Stimulated activated CD4-positive, alpha-beta T cell treated with anti-CD3 and anti-CD28 coated beads, Interleukin-15, amount 100 ng/mL, for 24 hours (primary cell): ENCODE measurements around the gene SLC30A9.
A peak's percentile ranks its signal among the peaks of the same experiment; 100 is the strongest.

Source experiments
- DNase-seq: peaks from one replicate; pipeline ENCODE4 v3.0.0-alpha.2; 2020

SLC30A9 gene

GRCh38 chr4:41990365-41991111 is at the start of gene SLC30A9:
SLC30A9 (plus strand) TSS chr4:41990530; CDS start chr4:41990652, 122 bp downstream.
- DNase-seq = peak; percentile 94

- no peak for DNase-seq
These were observed 49.5 kb upstream of the SLC30A9 start for GRCh38 chr4:41940834-41941233.

GRCh38 chr4:41943506-41943905 is 46.8 kb upstream of the SLC30A9 start:
- no peak for DNase-seq

GRCh38 chr4:41944089-41944488 is 46.2 kb upstream of the SLC30A9 start:
- no peak for DNase-seq

- DNase-seq = no peak
These were observed 40.8 kb upstream of the SLC30A9 start for GRCh38 chr4:41949531-41949930.

DNA sequence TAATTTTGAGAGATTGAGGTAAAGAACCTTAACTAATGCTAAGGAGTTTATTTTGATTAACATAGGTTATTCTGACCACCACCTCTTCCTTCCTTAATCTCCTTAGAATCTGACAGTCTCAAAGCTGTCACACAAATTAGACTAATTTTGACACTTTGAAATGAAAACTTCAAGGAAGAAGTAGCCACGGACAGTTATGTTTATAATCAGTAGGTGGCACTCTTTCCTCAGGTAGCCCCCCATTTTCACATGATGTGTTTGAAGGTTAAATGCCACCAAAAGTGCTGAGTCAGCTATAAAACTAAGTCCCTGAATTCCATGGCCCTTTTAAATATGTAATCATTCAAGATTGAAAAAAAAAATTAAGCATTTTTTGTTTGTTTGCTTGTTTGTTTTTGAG is 32.7 kb upstream of the SLC30A9 start:
- DNase-seq = no peak

GRCh38 chr4:41963105-41963504 is 27.2 kb upstream of the SLC30A9 start:
- DNase-seq = no peak

GRCh38 chr4:41964401-41964800 is 25.9 kb upstream of the SLC30A9 start:
- DNase-seq = no peak

DNA sequence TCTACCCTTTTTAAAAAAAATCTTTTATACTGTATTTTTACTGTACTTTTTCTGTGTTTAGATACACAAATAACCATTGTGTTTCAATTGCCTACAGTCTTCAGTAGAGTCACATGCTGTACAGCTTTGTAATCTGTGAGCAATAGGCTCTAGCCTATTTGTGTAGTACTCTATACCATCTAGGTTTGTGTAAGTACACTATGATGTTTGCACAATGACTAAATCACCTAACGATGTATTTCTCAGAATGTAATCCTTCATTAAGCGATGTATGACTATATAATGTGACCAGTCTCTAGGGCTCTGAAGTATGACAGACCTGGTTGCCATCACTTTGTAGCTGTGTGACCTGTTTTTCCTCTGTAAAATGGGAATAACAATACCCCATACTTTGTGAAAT is 22.9 kb upstream of the SLC30A9 start:
- no peak for DNase-seq

- DNase-seq = no peak
These were observed 20.7 kb upstream of the SLC30A9 start for GRCh38 chr4:41969671-41970070.

GRCh38 chr4:41975341-41975740 is 15.0 kb upstream of the SLC30A9 start:
- no peak for DNase-seq

DNA sequence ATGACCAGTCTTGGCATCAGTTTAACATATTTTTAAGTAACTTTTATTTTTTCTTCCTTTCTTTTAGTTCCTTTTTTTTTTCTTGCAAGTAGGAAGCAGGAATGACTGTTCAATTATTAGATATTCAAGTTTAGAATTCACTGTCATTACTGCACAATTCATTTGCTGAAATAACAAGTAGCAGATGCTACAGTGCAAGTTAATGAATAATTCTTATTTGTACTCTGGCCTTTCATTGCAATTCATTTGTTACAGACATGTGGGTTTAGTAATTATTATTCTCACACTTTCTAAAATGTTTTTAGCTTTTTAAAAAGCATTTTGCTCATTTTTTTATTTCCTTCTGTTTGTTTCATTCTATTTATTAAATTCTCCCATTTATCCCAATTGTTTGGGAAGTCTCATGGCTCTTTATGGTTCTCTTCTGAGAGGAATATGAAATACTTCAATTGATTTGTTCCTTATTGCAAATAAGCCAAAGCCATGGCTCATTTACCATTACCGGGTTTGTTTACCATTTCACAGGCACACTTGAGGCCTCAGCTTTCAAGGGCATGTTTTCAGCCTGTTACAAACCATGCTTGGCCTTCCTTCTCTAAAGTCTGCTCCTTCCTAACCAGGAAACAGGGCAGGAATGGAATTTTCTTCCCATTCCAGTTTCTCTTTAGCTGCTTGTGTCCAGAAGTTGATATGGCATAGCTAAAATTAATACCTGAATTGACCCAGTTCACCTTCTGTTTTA is 13.4 kb upstream of the SLC30A9 start:
- no peak for DNase-seq

DNA sequence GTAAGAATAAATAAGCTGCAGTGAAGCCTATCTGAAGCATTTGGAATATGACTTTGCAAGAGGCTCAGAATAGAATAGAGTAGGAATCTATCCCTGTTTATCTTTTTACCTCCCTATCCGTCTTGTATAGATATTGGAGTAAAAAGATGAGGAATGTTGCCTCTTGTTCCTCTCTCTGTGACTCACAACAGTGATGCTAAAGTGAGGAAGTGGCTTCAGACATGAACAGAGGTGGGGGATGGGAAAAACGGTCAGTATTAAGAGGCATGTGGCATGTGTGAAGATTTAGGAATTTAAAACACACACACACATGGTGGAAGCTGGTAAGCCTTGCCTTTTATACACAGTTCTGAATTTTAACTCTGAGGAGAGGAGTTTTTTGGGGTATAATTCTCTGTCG is 12.6 kb upstream of the SLC30A9 start:
- DNase-seq = no peak

- no peak for DNase-seq
These were observed 8.9 kb upstream of the SLC30A9 start, which contains the start of gene DCAF4L1 for GRCh38 chr4:41981456-41981855. DCAF4L1 (plus strand) TSS chr4:41981756; CDS start chr4:41981793, 37 bp downstream.

DNA sequence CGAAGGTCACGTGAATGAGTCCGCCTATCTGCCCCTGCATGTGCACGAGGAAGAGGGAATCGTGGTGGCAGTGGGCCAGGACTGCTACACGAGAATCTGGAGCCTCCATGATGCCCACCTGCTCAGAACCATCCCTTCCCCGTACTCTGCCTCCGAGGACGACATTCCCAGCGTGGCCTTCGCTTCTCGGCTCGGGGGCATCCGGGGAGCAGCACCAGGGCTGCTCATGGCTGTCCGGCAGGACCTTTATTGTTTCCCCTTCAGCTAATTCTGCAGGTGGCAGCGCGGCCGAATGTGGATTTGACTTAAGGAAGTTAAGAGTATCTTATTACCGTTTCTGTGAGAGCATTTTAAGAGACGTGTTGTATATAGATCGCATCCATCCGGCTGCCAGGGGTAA is 7.6 kb upstream of the SLC30A9 start:
- DNase-seq = no peak

GRCh38 chr4:41985151-41985550 is 5.2 kb upstream of the SLC30A9 start:
- DNase-seq = no peak

- no peak for DNase-seq
These were observed 351 bp upstream of the SLC30A9 start for GRCh38 chr4:41989994-41990364.

DNA sequence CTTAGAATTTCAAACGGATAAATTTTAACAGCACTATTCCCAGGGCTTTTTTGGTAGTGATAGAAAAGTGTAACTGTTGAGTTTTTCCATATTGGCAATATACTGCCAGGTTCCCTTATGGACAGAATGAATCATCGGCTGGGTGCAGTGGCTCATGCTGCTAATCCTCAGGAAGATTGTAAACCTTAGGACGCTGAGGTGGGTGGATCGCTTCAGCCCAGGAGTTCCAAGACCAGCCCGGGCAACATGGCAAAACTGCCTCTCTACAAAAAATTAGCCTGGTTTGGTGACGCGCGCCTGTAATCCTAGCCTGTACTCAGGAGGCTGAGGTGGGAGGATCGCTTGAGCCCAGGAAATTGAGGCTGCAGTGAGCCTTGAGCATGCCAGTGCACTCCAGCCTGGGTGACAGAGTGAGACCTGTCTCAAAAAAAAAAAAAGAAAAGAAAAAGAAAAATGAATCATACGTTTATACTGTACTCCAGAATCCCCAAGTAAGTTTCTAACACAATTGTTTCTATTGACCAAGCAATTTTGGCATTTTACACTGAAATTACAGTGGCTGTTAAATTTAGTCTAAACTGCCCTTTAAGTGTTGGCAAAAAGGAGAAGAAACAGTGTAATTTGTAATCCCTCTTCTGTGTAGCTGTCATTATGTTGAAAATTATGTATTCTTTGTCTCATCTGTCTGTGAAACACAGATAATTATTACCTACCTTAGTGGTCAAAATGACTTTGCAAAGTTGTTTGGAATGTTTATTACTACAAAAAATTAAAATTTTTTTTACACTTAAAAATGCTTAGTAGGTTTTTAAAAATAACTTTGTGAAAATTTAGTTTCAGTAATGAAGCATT is 1.8 kb downstream of the SLC30A9 start:
- no peak for DNase-seq

DNA sequence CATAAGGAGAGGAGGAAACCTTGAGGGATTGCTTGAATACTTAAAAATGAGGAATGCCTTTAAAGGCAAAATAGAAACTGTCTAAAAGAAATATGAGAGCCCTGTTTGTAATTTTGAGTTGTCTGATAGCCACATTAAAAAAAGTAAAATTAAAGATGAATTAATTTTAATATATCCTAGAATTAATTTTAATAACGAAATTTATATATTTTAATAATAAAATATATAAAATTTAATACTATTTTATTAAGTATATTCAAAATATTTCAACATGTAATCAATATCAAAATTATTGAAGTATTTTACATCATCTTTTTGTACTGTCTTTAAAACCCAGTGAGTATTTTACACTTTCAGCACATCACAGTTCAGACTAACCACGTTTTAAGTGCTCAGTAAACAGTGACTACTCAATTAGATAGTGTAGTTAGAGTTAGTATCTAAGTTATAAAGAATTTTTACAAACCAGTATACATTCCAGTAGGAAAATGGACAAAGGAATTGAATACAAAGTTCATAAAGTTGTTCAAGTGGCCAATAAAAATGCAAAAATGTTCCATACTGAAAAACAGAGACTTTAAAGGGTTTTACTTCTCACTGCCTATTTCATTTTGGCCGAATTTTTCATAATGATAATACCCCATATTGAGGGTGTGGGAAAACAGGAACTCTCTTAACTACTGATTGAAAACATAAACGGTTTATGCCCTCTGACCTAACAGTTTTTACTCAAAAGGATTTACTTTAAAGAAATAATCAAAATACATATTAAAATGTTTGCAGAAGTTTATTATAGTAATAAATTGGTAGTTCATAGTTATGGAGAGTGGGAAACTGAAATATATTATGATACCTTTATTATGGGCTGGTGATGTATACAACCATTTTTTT is 2.9 kb downstream of the SLC30A9 start:
- DNase-seq = no peak

GRCh38 chr4:41994461-41994985 is 4.2 kb downstream of the SLC30A9 start:
- no peak for DNase-seq

DNA sequence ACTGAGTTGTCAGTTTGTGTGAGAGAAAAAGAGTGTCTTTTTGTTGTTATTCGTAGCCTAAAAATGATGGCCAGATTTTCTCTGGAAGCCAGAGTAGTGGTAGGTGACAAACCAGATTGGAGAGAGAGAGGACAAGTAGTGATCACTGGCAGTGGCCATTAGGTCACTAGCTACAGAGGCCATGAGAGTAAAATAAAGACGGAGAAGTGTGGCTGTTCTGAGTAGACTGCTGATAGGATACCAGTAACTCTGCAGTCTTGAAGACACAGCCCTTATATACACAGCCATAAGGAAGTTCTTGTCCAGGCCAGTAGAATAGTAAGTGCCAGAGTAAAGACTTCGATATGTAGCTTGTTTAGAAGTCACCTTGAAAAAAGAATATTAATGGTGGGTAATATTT is 7.7 kb downstream of the SLC30A9 start:
- no peak for DNase-seq

DNA sequence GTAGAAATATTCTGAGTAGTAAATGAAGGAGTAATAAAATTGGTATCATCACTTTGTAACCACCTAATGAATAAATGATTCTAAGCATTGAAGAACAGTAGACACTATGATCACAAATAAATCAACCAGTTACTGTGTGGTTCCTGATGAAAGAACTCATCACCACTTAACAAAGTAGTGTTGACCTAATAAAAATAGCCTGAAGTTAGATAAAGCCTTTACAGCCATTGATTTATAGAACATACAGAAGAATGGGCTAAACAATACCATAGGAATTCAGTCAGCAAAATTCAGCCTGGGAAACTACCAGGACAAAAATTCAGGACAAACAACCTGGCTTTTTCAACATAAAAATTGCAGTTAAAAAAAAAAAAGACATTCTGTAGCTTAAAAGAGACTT is 9.0 kb downstream of the SLC30A9 start:
- no peak for DNase-seq
